Muscle layer of colon (tissue), 2 donors: Measurements from ENCODE around the gene UBE2B.
"Not testable (repeated sequence)": the region's sequence is repeated elsewhere in the genome, so short reads cannot be mapped to it uniquely, and the experiment has no call there.

Source experiments
- H3K27ac ChIP-seq: one replicate; pipeline ENCODE4 v1.7.0; 2013; ENCODE audit warnings: low read depth, mild to moderate bottlenecking, low read length, moderate library complexity
- H3K27me3 ChIP-seq, 2 donors: one replicate each; pipeline ENCODE4 v1.7.0; 2013; ENCODE audit warnings: low read length in 2 of 2, mild to moderate bottlenecking in 2 of 2; ENCODE audit not compliant: insufficient read depth in 2 of 2, control insufficient read depth in 1 of 2
- H3K36me3 ChIP-seq: one replicate; pipeline ENCODE4 v1.7.0; 2013; ENCODE audit warnings: mild to moderate bottlenecking, low read length; ENCODE audit not compliant: insufficient read depth
- H3K4me1 ChIP-seq: one replicate; pipeline ENCODE4 v1.7.0; 2013; ENCODE audit warnings: mild to moderate bottlenecking, low read length; ENCODE audit not compliant: insufficient read depth
- H3K4me3 ChIP-seq, 2 donors: one replicate each; pipeline ENCODE4 v1.7.0; 2013; ENCODE audit warnings: low read length in 2 of 2, low read depth in 1 of 2, mild to moderate bottlenecking in 1 of 2, moderate library complexity in 1 of 2
- H3K9ac ChIP-seq: one replicate; pipeline ENCODE4 v1.7.0; 2013; ENCODE audit warnings: low read length
- H3K9me3 ChIP-seq: one replicate; pipeline ENCODE4 v1.7.0; 2013; ENCODE audit warnings: mild to moderate bottlenecking, low read length
- donor health status: abdominal sarcoma.
- donor health status: Adenocarcinoma of cecum.

Gene UBE2B

DNA sequence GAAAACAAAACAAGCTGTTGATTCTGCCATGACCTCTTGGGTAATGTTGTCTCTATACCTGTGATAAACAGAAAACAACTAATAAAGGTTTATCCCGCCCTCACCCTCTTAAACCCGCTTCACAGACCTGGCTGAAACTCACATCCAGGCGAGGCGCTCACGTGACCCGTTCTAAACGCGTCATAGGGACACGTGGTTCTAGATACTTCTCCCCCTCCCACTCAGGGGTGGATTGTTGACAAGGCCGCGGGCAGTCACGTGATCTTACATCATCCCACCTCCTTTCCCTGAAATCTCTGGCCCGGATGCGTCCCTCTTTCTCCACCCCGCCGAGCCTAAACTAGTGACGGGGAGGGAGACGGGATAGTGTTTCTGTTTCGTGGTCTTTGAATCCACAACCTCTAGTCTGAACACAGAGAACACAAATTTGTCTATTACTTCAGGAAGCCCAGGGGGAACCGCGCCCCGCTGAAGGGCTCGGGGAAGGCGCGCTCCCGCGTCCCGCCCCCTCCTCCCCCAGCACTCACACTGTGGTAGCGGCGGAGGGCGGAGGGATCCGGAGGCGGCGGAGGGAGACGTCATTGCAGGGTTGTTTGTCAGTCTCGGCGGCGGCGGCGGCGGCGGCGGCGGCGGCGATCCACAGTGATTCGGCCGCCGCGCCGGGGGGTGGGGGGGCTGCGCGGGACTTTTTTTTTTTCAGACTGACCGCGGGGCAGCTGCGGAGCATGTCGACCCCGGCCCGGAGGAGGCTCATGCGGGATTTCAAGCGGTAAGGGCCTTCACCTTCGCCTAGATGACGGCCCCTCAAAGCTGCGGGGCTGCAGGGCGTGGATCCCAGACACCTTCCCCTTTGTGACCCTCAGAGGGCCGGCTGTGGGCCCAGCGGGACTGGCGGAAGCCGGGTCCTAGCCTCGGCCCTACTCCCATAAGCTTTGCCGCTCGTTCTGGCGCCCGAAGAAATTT is at the start of gene UBE2B:
Gene UBE2B (plus strand): TSS at position 699 of the 963 bp plus-strand sequence. CDS start 27 bp downstream, at position 726.
- Histone ChIP-seq H3K27ac (peak within 1 kb of the TSS; percentile 98), H3K9me3 (no peaks in the 10 kb centered on the region), H3K4me3 (peak within 1 kb of the TSS; percentile 89 to 98), H3K4me1 (peaks cover 22% of the 10 kb centered on the region), H3K27me3 (no peaks in the 10 kb centered on the region), H3K36me3 (peaks cover 3% of the 10 kb centered on the region), H3K9ac (peak within 1 kb of the TSS; percentile 88)

DNA sequence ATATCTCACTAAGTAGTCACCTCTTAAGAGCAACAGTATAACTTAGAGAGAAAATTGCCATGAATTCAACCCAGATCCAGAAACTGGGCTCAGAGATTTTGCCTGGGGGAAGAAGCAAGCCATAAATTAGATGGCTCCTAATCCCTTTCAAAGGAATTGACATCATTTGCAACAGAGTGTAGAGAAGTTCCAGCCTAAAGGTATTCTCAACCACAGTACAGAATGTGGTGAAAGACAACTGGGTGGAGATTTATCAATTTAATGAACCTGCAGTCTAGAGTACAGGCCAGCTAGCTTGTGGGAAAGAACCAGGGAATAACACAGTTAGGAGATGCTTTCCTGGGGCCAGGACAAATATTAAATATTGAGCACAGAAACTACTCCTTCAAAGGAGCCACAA is 44.0 kb upstream of the UBE2B start:
- H3K9me3 ChIP-seq = peaks cover 4% of the 10 kb centered on the region
- no peaks in the 10 kb centered on the region for H3K27me3 ChIP-seq
- no peaks in the 10 kb centered on the region for H3K4me1 ChIP-seq
- no peaks in the 10 kb centered on the region for H3K36me3 ChIP-seq
- H3K4me3 ChIP-seq = no peak overlapping the region
- no peak overlapping the region for H3K9ac ChIP-seq
- H3K27ac ChIP-seq = no peak overlapping the region

DNA sequence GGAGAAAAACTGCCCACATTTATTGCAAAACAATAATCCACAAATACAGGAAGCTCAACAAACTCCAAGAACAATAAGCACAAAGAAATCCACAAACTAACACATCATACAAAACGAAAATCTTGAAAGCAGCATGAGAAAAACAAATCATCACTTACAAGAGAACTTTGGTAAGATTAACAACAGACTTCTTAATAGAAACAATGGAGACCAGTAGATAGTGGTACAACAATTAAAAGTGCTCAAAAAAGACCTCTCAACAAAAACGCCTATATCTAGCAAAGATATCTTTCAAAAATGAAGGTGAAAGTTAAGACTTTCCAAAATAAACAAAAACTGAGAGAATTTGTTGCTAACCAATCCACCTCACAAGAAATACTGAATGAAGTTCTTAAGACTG is 42.8 kb upstream of the UBE2B start:
- peaks cover 4% of the 10 kb centered on the region for H3K9me3 ChIP-seq

DNA sequence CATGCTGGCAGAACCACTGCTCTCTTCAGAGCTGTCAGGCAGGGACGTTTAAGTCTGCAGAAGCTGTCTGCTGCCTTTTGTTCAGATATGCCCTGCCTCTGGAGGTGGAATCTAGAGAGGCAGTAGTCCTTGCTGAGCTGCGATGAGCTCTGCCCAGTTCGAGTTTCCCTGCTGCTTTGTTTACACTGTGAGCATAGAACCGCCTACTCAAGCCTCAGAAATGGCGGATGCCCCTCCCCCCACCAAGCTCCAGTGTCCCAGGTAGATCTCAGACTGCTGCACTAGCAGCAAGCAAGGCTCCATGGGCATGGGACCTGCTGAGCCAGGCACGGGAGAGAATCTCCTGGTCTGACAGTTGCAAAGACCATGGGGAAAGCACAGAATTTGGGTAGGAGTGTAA is 34.5 kb upstream of the UBE2B start:
- H3K9ac ChIP-seq = not testable (repeated sequence)

More for the DNA sequence above, 42.8 kb upstream of the UBE2B start:
- H3K27me3 ChIP-seq = no peaks in the 10 kb centered on the region
- H3K4me1 ChIP-seq = no peaks in the 10 kb centered on the region
- no peak overlapping the region for H3K4me3 ChIP-seq
- no peak overlapping the region for H3K9ac ChIP-seq
- no peak overlapping the region for H3K27ac ChIP-seq
- no peaks in the 10 kb centered on the region for H3K36me3 ChIP-seq

DNA sequence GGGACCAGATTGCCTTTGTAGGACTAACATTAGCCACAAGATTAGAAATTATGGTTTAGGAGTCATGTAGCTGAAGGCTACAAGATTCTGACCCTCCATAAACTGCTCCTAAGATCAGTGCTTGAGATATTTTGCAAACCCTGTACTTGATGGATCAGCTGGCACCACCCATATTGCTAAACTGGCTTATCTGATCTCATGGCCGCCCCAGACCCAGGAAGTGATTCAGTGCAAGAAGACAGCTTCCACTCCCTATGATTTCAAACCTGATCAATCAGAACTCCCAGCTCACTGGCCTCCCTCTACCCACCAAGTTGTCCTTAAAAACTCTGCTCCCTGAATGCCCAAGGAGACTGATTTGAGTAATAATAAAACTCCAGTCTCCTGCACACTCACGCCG is 27.9 kb upstream of the UBE2B start:
- H3K4me3 ChIP-seq, H3K27me3 ChIP-seq, H3K4me1 ChIP-seq, H3K9me3 ChIP-seq, H3K9ac ChIP-seq, H3K36me3 ChIP-seq, H3K27ac ChIP-seq: not testable (repeated sequence)

More for the DNA sequence above, 34.5 kb upstream of the UBE2B start:
- H3K4me1 ChIP-seq, H3K27me3 ChIP-seq, H3K9me3 ChIP-seq, H3K27ac ChIP-seq, H3K4me3 ChIP-seq, H3K36me3 ChIP-seq: not testable (repeated sequence)

DNA sequence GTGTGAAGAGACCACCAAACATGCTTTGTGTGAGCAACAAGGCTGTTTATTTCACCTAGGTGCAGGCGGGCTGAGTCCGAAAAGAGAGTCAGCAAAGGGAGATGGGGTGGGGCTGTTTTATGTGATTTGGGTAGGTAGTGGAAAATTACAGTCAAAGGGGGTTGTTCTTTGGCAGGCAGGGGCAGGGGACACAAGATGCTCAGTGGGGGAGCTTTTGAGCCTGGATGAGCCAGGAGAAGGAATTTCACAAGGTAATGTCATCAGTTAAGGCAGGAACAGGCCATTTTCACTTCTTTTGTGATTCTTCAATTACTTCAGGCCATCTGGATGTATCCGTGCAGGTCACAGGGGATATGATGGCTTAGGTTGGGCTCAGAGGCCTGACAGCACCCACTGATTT is 25.9 kb upstream of the UBE2B start:
- not testable (repeated sequence) for H3K4me1 ChIP-seq, H3K27ac ChIP-seq, H3K9me3 ChIP-seq, H3K36me3 ChIP-seq, H3K27me3 ChIP-seq, H3K9ac ChIP-seq, H3K4me3 ChIP-seq

DNA sequence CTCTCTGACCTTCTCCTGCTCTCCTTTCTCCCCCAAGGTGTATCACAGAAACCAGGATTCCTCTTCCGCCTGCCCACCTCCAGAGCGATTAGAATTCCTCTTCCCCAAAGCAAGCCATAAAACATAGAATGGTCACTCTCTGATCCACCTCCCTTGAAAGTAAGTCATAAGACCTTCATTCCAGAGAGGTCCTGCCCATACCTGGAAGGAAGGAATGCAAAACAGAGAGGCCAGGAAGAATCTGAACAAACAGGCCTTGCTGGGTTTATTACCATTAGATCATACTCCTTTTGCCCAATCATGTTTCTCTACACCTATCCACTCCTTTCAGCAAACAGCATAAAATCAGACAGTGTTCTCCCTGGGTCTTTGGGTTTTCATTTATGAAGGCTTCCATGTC is 25.4 kb upstream of the UBE2B start:
- Histone ChIP-seq H3K9me3 (no peaks in the 10 kb centered on the region), H3K27me3 (no peaks in the 10 kb centered on the region), H3K4me1 (no peaks in the 10 kb centered on the region), H3K4me3 (no peak overlapping the region), H3K27ac (no peak overlapping the region), H3K9ac (no peak overlapping the region), H3K36me3 (no peaks in the 10 kb centered on the region)

DNA sequence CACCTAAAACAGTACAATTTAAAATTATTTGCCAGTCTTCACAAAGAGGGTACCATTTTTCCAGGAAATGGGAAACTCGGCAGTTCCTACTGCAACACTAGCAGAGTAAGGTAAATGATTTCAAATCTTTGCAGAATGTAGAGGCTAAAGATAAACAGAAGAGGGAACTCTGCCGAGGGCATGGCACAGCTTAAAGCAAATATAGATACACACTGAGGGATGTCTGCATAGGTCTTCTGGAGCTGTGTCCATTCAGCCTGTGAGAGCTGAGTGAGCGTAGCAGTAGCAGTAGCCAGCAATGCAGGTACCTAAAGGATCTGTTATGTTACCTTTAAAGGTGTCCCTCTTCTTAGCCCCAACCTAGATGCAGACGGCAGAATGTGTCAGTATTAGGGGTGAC is 21.9 kb upstream of the UBE2B start:
- no peaks in the 10 kb centered on the region for H3K27me3 ChIP-seq
- H3K9ac ChIP-seq = no peak overlapping the region
- H3K36me3 ChIP-seq = no peaks in the 10 kb centered on the region
- no peaks in the 10 kb centered on the region for H3K9me3 ChIP-seq
- no peak overlapping the region for H3K4me3 ChIP-seq
- no peaks in the 10 kb centered on the region for H3K4me1 ChIP-seq
- H3K27ac ChIP-seq = no peak overlapping the region

GRCh38 chr5:134355681-134356080 is 15.7 kb upstream of the UBE2B start:
- Histone ChIP-seq H3K27me3 (no peaks in the 10 kb centered on the region), H3K9me3 (no peaks in the 10 kb centered on the region), H3K4me3 (no peak overlapping the region), H3K9ac (no peak overlapping the region), H3K36me3 (no peaks in the 10 kb centered on the region), H3K27ac (no peak overlapping the region), H3K4me1 (no peaks in the 10 kb centered on the region)

- Histone ChIP-seq H3K4me1 (peaks cover 12% of the 10 kb centered on the region), H3K36me3 (no peaks in the 10 kb centered on the region), H3K4me3 (no peak overlapping the region), H3K27ac (no peak overlapping the region), H3K27me3 (no peaks in the 10 kb centered on the region), H3K9ac (no peak overlapping the region), H3K9me3 (no peaks in the 10 kb centered on the region)
Measured at GRCh38 chr5:134365604-134366003, 5.8 kb upstream of the UBE2B start.

DNA sequence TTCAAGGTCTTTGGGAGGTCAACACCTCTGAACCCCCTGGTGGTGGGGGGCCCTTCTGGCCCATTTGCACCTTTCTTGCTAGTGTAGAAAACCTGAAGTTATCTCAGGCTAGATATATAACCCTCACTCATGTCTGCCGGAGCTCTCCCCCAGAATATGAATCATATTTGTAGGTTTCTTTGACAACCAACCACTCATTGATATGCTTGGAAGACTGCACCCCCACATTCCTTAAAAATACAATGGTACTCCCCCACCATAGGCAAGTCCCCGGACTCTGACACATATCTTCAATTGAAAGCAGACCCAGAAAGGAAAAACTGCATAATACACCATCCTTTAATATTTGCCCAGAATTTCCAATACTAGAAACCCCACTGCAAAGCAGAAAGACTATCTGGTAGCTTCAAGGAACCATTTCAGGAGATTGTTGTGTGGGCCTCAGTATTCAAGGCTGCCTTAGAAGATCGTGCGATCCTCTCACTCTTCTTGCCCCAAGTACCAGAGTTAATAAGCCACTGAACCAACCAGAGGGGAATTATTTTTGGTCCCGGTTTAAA is 978 bp upstream of the UBE2B start:
- H3K36me3 ChIP-seq = peaks cover 3% of the 10 kb centered on the region
- H3K4me3 ChIP-seq = peak overlapping the region; percentile 11 to 89
- H3K4me1 ChIP-seq = peaks cover 22% of the 10 kb centered on the region

More for the DNA sequence above, 978 bp upstream of the UBE2B start:
- no peaks in the 10 kb centered on the region for H3K9me3 ChIP-seq
- peak overlapping the region; percentile 53 for H3K9ac ChIP-seq
- peak overlapping the region; percentile 98 for H3K27ac ChIP-seq
- no peaks in the 10 kb centered on the region for H3K27me3 ChIP-seq
